Prostate gland (tissue), 2 donors: Measurements from ENCODE around the gene ZNF804B. TPM values are rescaled to one million over a fixed set of nuclear protein-coding genes. Genes with fewer than 3 reads are reported as not detected.

ENCODE experiments used
- DNase-seq: peaks from one replicate; pipeline ENCODE4 v3.0.0-alpha.2; 2019; ENCODE audit warnings: low spot score
- H3K27ac ChIP-seq, 2 donors: fragments of 200-600 bp; sonication (generic); 2 replicates each; pipeline ENCODE4 v1.5.1; 2017 to 2019
- H3K27me3 ChIP-seq: fragments of 200-600 bp; sonication (generic); replicated peaks from 2 replicates; pipeline ENCODE4 v1.5.1; 2019; ENCODE audit not compliant: insufficient read depth
- H3K36me3 ChIP-seq, 2 donors: fragments of 200-600 bp; sonication (generic); 1 replicate in 1 of 2; 2 replicates in 1 of 2; pipeline versions ENCODE4 v1.5.1 to v1.8.1; 2017 to 2019
- H3K4me1 ChIP-seq: fragments of 200-600 bp; sonication (generic); replicated peaks from 2 replicates; pipeline ENCODE4 v1.5.1; 2019
- H3K4me3 ChIP-seq, 2 donors: fragments of 200-600 bp; sonication (generic); 2 replicates each; pipeline ENCODE4 v1.5.1; 2017 to 2019
- H3K9me3 ChIP-seq: fragments of 200-600 bp; sonication (generic); 2 replicates; pipeline ENCODE4 v1.5.1; 2017
- POLR2A ChIP-seq: fragments of 450-650 bp; IDR thresholded peaks from one replicate; pipeline ENCODE4 v1.6.1; 2016; ENCODE audit warnings: antibody characterized with exemption, mild to moderate bottlenecking
- POLR2AphosphoS5 ChIP-seq: sonication (generic); formaldehyde crosslinking; IDR thresholded peaks from one replicate; pipeline ENCODE4 v1.6.1; 2017; ENCODE audit warnings: antibody characterized with exemption
- WGBS: methylation state at CpG from one replicate; pipeline ENCODE4 v1.1.5; 2018; 5-methylcytosine and 5-hydroxymethylcytosine counted together
- intact Hi-C: fragments of 100-400 bp; cut with DNase I; formaldehyde crosslinking; loops from one replicate; pipeline ENCODE4 v1.14.2; 2022
- total RNA-seq, 2 donors: library from RNA; depleted of rRNA; stranded (reverse); fragments of >200 nt; gene quantifications; one replicate each; pipeline ENCODE4 v1.1.0, GENCODE V29; 2016
- TF ChIP-seq, protein P1 (sequence below), 4 experiments: fragments of 200-600 bp in 2 of 4; fragments of 450-650 bp in 2 of 4; sonication (generic) in 2 of 4; IDR thresholded peaks; 1 replicate in 3 of 4; 2 replicates in 1 of 4; pipeline ENCODE4 v1.5.1; 2016 to 2019; ENCODE audit warnings: antibody characterized with exemption in 4 of 4, mild to moderate bottlenecking in 2 of 4, moderate library complexity in 2 of 4

The ZNF804B gene
- total RNA-seq, 2 donors from 2014 or later: 0.05 TPM; not detected in 1

DNA sequence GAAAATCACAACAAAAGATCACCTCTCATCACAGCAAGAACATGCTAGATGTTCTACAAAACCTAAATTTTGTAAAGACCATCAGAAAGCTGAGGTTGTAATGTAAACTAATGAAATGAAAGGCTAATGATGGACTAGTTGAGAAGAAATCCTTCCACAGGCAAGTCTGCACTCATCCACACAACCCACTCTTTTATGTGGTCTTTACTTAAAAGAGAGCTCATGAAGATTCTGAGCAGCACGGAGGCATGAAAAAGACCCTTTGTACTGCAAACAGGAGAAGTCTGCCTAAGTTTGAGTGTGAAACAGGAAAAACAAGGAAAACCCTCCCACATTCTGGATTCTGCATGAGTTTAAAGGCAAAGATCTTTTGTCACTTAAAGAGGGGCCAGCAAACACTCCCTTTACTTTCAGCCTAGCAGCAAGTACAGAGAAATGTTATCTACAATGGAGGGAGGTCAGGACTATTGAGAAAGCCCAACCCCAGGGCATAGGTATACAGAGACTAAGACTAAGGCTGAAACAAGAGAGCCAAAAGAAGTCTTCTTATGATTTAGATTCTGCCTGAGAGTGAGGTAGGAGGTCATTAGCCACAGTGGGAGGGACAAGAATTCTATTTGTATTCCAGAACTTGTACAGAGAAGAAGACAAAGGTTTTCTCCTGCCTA is 557.2 kb downstream of the ZNF804B start:
- no peak for DNase-seq
- H3K36me3 ChIP-seq: no peaks in the 10 kb centered on the region
- TF ChIP-seq POLR2A (no peak), POLR2AphosphoS5 (no peak)
- TF ChIP-seq, protein P1, sequence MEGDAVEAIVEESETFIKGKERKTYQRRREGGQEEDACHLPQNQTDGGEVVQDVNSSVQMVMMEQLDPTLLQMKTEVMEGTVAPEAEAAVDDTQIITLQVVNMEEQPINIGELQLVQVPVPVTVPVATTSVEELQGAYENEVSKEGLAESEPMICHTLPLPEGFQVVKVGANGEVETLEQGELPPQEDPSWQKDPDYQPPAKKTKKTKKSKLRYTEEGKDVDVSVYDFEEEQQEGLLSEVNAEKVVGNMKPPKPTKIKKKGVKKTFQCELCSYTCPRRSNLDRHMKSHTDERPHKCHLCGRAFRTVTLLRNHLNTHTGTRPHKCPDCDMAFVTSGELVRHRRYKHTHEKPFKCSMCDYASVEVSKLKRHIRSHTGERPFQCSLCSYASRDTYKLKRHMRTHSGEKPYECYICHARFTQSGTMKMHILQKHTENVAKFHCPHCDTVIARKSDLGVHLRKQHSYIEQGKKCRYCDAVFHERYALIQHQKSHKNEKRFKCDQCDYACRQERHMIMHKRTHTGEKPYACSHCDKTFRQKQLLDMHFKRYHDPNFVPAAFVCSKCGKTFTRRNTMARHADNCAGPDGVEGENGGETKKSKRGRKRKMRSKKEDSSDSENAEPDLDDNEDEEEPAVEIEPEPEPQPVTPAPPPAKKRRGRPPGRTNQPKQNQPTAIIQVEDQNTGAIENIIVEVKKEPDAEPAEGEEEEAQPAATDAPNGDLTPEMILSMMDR (IDR thresholded peaks at IDR 0.05): no peak

DNA sequence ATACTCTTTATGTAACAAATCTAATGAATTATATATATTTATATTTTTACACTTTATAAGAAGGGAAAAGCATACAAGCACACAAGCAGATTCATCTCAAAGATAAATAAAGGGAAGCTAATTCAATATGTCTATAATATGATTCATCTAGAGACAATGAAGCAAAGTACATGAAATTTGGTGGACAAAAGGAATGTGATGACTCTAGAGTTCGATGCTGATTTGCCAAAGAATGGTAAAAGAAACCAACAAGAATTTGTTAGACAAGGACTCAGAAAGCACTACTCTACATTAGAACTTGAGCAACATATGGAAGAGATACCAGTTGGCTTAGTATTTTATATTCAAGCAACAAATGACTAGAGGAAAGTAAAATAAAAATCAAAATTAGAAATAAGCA is 572.5 kb downstream of the ZNF804B start:
- WGBS: 86% methylated on average over 1 of the region's 1 CpG

More for the DNA sequence above, 557.2 kb downstream of the ZNF804B start:
- no peaks in the 10 kb centered on the region for H3K27me3 ChIP-seq
- WGBS: 38% methylated on average over 1 of the region's 1 CpG
- intact Hi-C loops: no loop called here
- H3K4me3 ChIP-seq: no peak overlapping the region
- no peak overlapping the region for H3K27ac ChIP-seq
- no peaks in the 10 kb centered on the region for H3K9me3 ChIP-seq
- H3K4me1 ChIP-seq: no peaks in the 10 kb centered on the region

DNA sequence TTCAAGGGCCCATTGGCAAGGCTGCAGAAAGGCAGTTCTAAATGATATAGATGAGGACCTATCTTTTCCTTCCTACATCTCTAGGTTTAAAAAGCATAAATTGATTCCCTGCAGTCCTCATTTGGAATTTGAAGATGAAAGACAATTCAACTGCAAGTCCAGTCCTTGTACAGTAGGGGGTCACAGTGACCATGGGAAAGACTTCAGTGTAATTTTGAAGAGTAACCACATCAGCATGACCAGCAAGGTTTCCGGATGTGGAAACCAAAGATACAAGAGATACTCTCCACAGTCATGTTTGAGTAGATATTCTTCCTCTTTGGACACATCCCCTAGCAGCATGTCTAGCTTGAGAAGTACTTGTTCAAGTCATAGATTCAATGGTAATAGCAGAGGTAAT is 575.3 kb downstream of the ZNF804B start:
- no peak for DNase-seq
- WGBS: 97% methylated on average over 1 of the region's 1 CpG
- H3K4me1 ChIP-seq: no peaks in the 10 kb centered on the region
- H3K36me3 ChIP-seq: no peaks in the 10 kb centered on the region
- no peaks in the 10 kb centered on the region for H3K9me3 ChIP-seq
- intact Hi-C loops: no loop called here
- H3K27me3 ChIP-seq: no peaks in the 10 kb centered on the region
- no peak overlapping the region for H3K4me3 ChIP-seq
- H3K27ac ChIP-seq: no peak overlapping the region
- TF ChIP-seq, protein P1 (IDR thresholded peaks at IDR 0.05): no peak
- TF ChIP-seq POLR2AphosphoS5 (no peak), POLR2A (no peak)

More for the DNA sequence above, 572.5 kb downstream of the ZNF804B start:
- H3K9me3 ChIP-seq: no peaks in the 10 kb centered on the region
- TF ChIP-seq, protein P1 (IDR thresholded peaks at IDR 0.05): no peak
- TF ChIP-seq POLR2A (no peak), POLR2AphosphoS5 (no peak)
- no peak overlapping the region for H3K27ac ChIP-seq
- no peaks in the 10 kb centered on the region for H3K4me1 ChIP-seq
- intact Hi-C loops: no loop called here
- DNase-seq: no peak
- no peaks in the 10 kb centered on the region for H3K27me3 ChIP-seq
- H3K36me3 ChIP-seq: no peaks in the 10 kb centered on the region
- H3K4me3 ChIP-seq: no peak overlapping the region

DNA sequence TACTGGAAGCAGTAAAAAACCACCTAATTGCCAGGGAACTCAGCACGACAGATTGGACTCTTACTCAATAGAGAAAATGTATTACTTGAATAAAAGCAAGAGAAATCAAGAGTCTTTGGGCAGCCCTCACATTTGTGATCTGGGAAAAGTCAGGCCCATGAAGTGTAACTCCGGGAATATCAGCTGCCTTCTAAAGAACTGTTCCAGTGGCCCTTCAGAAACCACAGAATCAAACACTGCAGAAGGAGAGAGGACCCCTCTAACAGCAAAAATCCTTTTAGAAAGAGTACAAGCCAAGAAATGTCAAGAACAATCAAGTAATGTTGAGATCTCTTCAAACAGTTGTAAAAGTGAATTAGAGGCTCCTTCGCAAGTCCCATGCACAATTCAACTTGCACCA is 576.0 kb downstream of the ZNF804B start:
- Histone ChIP-seq H3K27me3 (no peaks in the 10 kb centered on the region), H3K9me3 (no peaks in the 10 kb centered on the region), H3K4me3 (no peak overlapping the region), H3K36me3 (no peaks in the 10 kb centered on the region), H3K27ac (no peak overlapping the region), H3K4me1 (no peaks in the 10 kb centered on the region)
- TF ChIP-seq POLR2A (no peak), POLR2AphosphoS5 (no peak)
- TF ChIP-seq, protein P1 (IDR thresholded peaks at IDR 0.05): no peak
- 75% methylated on average over 3 of the region's 3 CpGs for WGBS
- no peak for DNase-seq
- intact Hi-C loops: no loop called here

DNA sequence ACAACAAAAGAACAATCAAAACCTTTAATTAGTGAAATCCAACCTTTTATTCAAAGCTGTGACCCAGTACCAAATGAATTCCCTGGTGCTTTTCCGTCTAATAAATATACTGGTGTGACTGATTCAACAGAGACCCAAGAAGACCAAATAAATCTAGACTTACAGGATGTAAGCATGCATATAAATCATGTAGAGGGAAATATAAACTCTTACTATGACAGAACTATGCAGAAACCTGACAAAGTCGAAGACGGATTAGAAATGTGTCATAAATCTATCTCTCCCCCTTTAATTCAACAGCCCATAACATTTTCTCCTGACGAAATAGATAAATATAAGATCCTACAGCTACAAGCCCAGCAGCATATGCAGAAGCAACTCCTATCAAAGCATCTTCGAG is 576.6 kb downstream of the ZNF804B start:
- no peak for DNase-seq
- H3K4me1 ChIP-seq: no peaks in the 10 kb centered on the region
- TF ChIP-seq, protein P1 (IDR thresholded peaks at IDR 0.05): no peak
- TF ChIP-seq POLR2A (no peak), POLR2AphosphoS5 (no peak)
- 35% methylated on average over 5 of the region's 5 CpGs for WGBS
- intact Hi-C loops: no loop called here
- H3K27ac ChIP-seq: no peak overlapping the region
- no peaks in the 10 kb centered on the region for H3K27me3 ChIP-seq
- H3K9me3 ChIP-seq: no peaks in the 10 kb centered on the region
- no peaks in the 10 kb centered on the region for H3K36me3 ChIP-seq
- no peak overlapping the region for H3K4me3 ChIP-seq
